Liver (tissue), 9 donors: Measurements from ENCODE around the gene ADRA2C. TPM values are rescaled to one million over a fixed set of nuclear protein-coding genes. Genes with fewer than 3 reads are reported as not detected.
A peak's percentile ranks its signal among the peaks of the same experiment; 100 is the strongest.

Experiments used
- DNase-seq: peaks from one replicate; pipeline ENCODE4 v3.0.0-alpha.2; 2017; ENCODE audit warnings: low spot score
- H3K27ac ChIP-seq, 2 donors: one replicate each; pipeline ENCODE4 v1.7.0; 2013; ENCODE audit warnings: inconsistent platforms in 2 of 2, low read length in 2 of 2, control low read depth in 1 of 2, low read depth in 1 of 2, mild to moderate bottlenecking in 1 of 2
- H3K27me3 ChIP-seq, 4 donors: one replicate each; pipeline versions ENCODE4 v1.6.1 to v1.7.0; 2013; ENCODE audit warnings: low read length in 3 of 4, inconsistent platforms in 1 of 4, mild to moderate bottlenecking in 1 of 4, moderate library complexity in 1 of 4; ENCODE audit not compliant: control insufficient read depth in 4 of 4, insufficient read depth in 4 of 4
- H3K36me3 ChIP-seq, 4 donors: one replicate each; pipeline versions ENCODE4 v1.6.1 to v1.7.0; 2013; ENCODE audit warnings: low read length in 3 of 4, mild to moderate bottlenecking in 3 of 4, low read depth in 1 of 4, moderate library complexity in 1 of 4; ENCODE audit not compliant: control insufficient read depth in 4 of 4, insufficient read depth in 3 of 4
- H3K4me1 ChIP-seq, 4 donors: one replicate each; pipeline versions ENCODE4 v1.6.1 to v1.7.0; 2013; ENCODE audit warnings: low read length in 3 of 4, mild to moderate bottlenecking in 3 of 4, moderate library complexity in 1 of 4; ENCODE audit not compliant: control insufficient read depth in 4 of 4, insufficient read depth in 4 of 4
- H3K4me3 ChIP-seq, 3 donors: one replicate each; pipeline versions ENCODE4 v1.6.1 to v1.7.0; 2013; ENCODE audit warnings: low read length in 3 of 3, control low read depth in 1 of 3, low read depth in 1 of 3, mild to moderate bottlenecking in 1 of 3
- H3K9ac ChIP-seq, 2 donors: one replicate each; pipeline ENCODE4 v1.7.0; 2013; ENCODE audit warnings: low read length in 2 of 2, mild to moderate bottlenecking in 2 of 2, moderate library complexity in 2 of 2, control low read depth in 1 of 2, low read depth in 1 of 2
- H3K9me3 ChIP-seq, 4 donors: one replicate each; pipeline versions ENCODE4 v1.6.1 to v1.7.0; 2013; ENCODE audit warnings: low read length in 3 of 4; ENCODE audit not compliant: control insufficient read depth in 4 of 4
- ATF3 ChIP-seq: IDR thresholded peaks from 2 replicates; pipeline ENCODE4 v1.6.1; 2016; ENCODE audit warnings: antibody characterized with exemption
- CTCF ChIP-seq: fragments of 150-350 bp; IDR thresholded peaks from 2 replicates; pipeline ENCODE4 v1.5.1; 2017; ENCODE audit warnings: improper control_type of control experiment, low read depth, low read length; ENCODE audit not compliant: missing input control
- FOXA1 ChIP-seq: IDR thresholded peaks from 2 replicates; pipeline ENCODE4 v1.6.1; 2016; ENCODE audit warnings: antibody characterized with exemption
- FOXA2 ChIP-seq: IDR thresholded peaks from 2 replicates; pipeline ENCODE4 v1.6.1; 2016; ENCODE audit warnings: antibody characterized with exemption
- GABPA ChIP-seq, 2 donors: IDR thresholded peaks in 1 of 2; conservative IDR thresholded peaks in 1 of 2; 2 replicates each; pipeline ENCODE4 v1.6.1; 2016; ENCODE audit warnings: antibody characterized with exemption in 2 of 2, mild to moderate bottlenecking in 1 of 2, moderate library complexity in 1 of 2
- HNF4A ChIP-seq, 2 donors: conservative IDR thresholded peaks; 2 replicates each; pipeline ENCODE4 v1.6.1; 2016; ENCODE audit warnings: antibody characterized with exemption in 2 of 2, mild to moderate bottlenecking in 2 of 2
- HNF4G ChIP-seq: IDR thresholded peaks from 2 replicates; pipeline ENCODE4 v1.6.1; 2016; ENCODE audit warnings: antibody characterized with exemption
- JUND ChIP-seq, 2 donors: IDR thresholded peaks; 2 replicates each; pipeline ENCODE4 v1.6.1; 2016; ENCODE audit warnings: antibody characterized with exemption in 2 of 2
- NR2F2 ChIP-seq: IDR thresholded peaks from 2 replicates; pipeline ENCODE4 v1.6.1; 2016; ENCODE audit warnings: antibody characterized with exemption
- RAD21 ChIP-seq, 2 donors: IDR thresholded peaks; 2 replicates each; pipeline ENCODE4 v1.6.1; 2016; ENCODE audit warnings: antibody characterized with exemption in 2 of 2, mild to moderate bottlenecking in 2 of 2
- REST ChIP-seq: IDR thresholded peaks from 2 replicates; pipeline ENCODE4 v1.6.1; 2016; ENCODE audit warnings: antibody characterized with exemption, mild to moderate bottlenecking
- RXRA ChIP-seq, 2 donors: IDR thresholded peaks; 2 replicates each; pipeline ENCODE4 v1.6.1; 2017 to 2018; ENCODE audit warnings: antibody characterized with exemption in 2 of 2, mild to moderate bottlenecking in 1 of 2
- SP1 ChIP-seq: IDR thresholded peaks from 2 replicates; pipeline ENCODE4 v1.6.1; 2018; ENCODE audit warnings: antibody characterized with exemption, mild to moderate bottlenecking
- TAF1 ChIP-seq: conservative IDR thresholded peaks from 2 replicates; pipeline ENCODE4 v1.6.1; 2016; ENCODE audit warnings: antibody characterized with exemption, mild to moderate bottlenecking
- YY1 ChIP-seq: IDR thresholded peaks from 2 replicates; pipeline ENCODE4 v1.6.1; 2016; ENCODE audit warnings: antibody characterized with exemption, mild to moderate bottlenecking
- ZBTB33 ChIP-seq: IDR thresholded peaks from 2 replicates; pipeline ENCODE4 v1.6.1; 2016; ENCODE audit warnings: antibody characterized with exemption
- WGBS: extraction: QIAGEN DNeasy Blood & Tissue Kit; methylation state at CpG from one replicate; pipeline ENCODE4 v1.1.7; 2013; 5-methylcytosine and 5-hydroxymethylcytosine counted together
- polyA plus RNA-seq, 2 donors: library from polyadenylated mRNA; stranded (reverse) in 1 of 2; unstranded in 1 of 2; fragments of 200-250 nt in 1 of 2; fragments of >200 nt in 1 of 2; fragmentation: Nextera tagmentation in 1 of 2; extraction: Ambion mirVana in 1 of 2; gene quantifications; one replicate each; pipeline versions ENCODE4 v1.2.1 to v1.2.3, GENCODE V29; 2013 to 2015
- total RNA-seq, 2 donors: library from RNA; depleted of rRNA; stranded (reverse); fragments of >200 nt; gene quantifications; one replicate each; pipeline ENCODE4 v1.2.3, GENCODE V29; 2014
- donor health status: healthy.
- donor health status: healthy.
- donor health status: healthy.
- donor health status: healthy.
- donor health status: healthy.

Gene ADRA2C
- total and polyA plus RNA-seq, 4 donors = 0.19 to 1.1 (median 0.28) TPM; not detected in 1

- Histone ChIP-seq H3K27me3 (peaks cover 0 to 7% (median 2%) of the 10 kb centered on the region in 4 donors), H3K36me3 (no peaks in the 10 kb centered on the region), H3K4me1 (peaks cover 6 to 15% (median 9%) of the 10 kb centered on the region in 4 donors), H3K4me3 (peak overlapping the region in 2 of 3 donors; percentile 17 to 50), H3K9me3 (no peaks in the 10 kb centered on the region), H3K27ac (no peak overlapping the region), H3K9ac (no peak overlapping the region)
- 2% methylated on average over 101 of the region's 101 CpGs for WGBS
- TF ChIP-seq HNF4A (conservative IDR thresholded peaks at IDR 0.05) = no peak
- TF ChIP-seq TAF1 = no peak
- TF ChIP-seq REST = no peak
- no peak for TF ChIP-seq ATF3
- TF ChIP-seq GABPA (IDR thresholded peaks at IDR 0.05 in 1 of 2, conservative IDR thresholded peaks at IDR 0.05 in 1 of 2) = no peak
- no peak for TF ChIP-seq HNF4G
- TF ChIP-seq ZBTB33 = no peak
- no peak for TF ChIP-seq SP1
- no peak for TF ChIP-seq YY1
- no peak for TF ChIP-seq CTCF
- no peak for TF ChIP-seq NR2F2
- TF ChIP-seq RXRA (IDR thresholded peaks at IDR 0.05) = no peak
- TF ChIP-seq JUND (IDR thresholded peaks at IDR 0.05) = no peak
- no peak for TF ChIP-seq FOXA2
- TF ChIP-seq RAD21 (IDR thresholded peaks at IDR 0.05) = no peak
- no peak for TF ChIP-seq FOXA1
- no peak for DNase-seq
Measured at GRCh38 chr4:3765271-3766035, 732 bp upstream of the ADRA2C start.
